H7 (cell line): ENCODE results near the gene TTLL12. TPM values are rescaled to one million over a fixed set of nuclear protein-coding genes. Genes with fewer than 3 reads are reported as not detected.

Experiments
- DNase-seq: peaks from one replicate; pipeline ENCODE4 v3.0.0; 2012
- H3K27me3 ChIP-seq: 2 replicates; pipeline ENCODE4 v1.6.0; 2011; ENCODE audit warnings: mild to moderate bottlenecking, low read length; ENCODE audit not compliant: control insufficient read depth, insufficient read depth
- H3K36me3 ChIP-seq: replicated peaks from 2 replicates; pipeline ENCODE4 v1.5.1; 2011; ENCODE audit warnings: low read length; ENCODE audit not compliant: control insufficient read depth, insufficient read depth
- H3K4me3 ChIP-seq: 2 replicates; pipeline ENCODE4 v1.5.1; 2011; ENCODE audit warnings: low read depth, mild to moderate bottlenecking, control low read depth, low read length, moderate library complexity; ENCODE audit not compliant: insufficient read depth
- total RNA-seq: library from RNA; depleted of rRNA; stranded (reverse); fragments of >200 nt; shearing (Covaris generic); gene quantifications from 2 replicates; pipeline ENCODE4 v1.2.3, GENCODE V29; 2014; rRNA removed

The TTLL12 gene
- 90.5 and 100 TPM in 2 replicates for total RNA-seq

DNA sequence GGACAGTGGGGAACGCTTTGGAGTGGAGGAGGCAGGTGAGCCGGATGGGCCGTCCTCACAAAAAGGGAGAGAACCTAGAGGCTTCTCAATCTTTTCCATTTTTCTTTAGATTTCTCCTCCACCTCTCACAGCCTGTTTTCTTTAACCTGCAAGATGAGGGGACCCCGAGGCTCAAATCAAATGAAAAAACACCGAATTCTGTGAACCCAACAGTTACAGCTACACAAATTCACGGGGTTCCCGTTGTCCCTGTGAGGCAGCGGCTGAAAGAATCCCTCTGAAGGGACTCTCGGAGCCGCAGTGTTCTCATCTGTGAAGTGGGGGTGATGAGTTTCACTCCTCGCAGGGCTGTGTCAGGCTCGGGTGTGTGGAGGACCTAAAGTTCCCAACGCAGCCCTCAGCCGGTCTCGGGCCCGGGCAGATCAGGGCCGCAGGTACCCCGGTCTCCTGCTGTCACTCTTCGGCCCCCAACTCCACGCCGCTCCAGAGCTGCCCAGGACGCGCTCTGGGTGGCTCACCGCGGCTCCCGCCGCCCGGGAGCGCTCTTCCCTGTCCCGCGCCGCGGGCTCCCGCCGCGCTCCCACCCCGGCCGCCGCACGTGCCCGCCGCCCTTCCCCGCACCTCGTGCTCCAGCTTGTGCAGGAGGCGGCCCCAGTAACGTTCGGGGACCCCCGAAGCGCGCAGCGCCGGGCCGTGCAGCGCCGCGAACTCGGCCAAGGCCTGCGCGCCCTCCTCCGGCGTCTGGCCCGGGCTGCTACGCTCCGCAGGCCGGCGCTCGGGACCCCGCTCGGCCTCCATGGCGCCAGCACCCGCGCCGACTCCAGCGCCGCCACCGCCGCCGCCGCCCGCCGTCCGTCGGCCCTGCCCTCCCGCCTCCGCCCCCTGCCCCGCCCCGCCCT lies at the start of gene TTLL12:
Gene TTLL12, minus strand, starts transcription at position 863 of the 899 bp plus-strand sequence. Its CDS starts 65 bp downstream, at position 798.
- 0 out of 2 replicates have a peak, but pooled peaks cover 3% of the 10 kb centered on the region for H3K27me3 ChIP-seq
- peak; percentile 97 for DNase-seq
- H3K4me3 ChIP-seq: peak within 1 kb of the TSS; percentile 73
- H3K36me3 ChIP-seq: peaks cover 3% of the 10 kb centered on the region

DNA sequence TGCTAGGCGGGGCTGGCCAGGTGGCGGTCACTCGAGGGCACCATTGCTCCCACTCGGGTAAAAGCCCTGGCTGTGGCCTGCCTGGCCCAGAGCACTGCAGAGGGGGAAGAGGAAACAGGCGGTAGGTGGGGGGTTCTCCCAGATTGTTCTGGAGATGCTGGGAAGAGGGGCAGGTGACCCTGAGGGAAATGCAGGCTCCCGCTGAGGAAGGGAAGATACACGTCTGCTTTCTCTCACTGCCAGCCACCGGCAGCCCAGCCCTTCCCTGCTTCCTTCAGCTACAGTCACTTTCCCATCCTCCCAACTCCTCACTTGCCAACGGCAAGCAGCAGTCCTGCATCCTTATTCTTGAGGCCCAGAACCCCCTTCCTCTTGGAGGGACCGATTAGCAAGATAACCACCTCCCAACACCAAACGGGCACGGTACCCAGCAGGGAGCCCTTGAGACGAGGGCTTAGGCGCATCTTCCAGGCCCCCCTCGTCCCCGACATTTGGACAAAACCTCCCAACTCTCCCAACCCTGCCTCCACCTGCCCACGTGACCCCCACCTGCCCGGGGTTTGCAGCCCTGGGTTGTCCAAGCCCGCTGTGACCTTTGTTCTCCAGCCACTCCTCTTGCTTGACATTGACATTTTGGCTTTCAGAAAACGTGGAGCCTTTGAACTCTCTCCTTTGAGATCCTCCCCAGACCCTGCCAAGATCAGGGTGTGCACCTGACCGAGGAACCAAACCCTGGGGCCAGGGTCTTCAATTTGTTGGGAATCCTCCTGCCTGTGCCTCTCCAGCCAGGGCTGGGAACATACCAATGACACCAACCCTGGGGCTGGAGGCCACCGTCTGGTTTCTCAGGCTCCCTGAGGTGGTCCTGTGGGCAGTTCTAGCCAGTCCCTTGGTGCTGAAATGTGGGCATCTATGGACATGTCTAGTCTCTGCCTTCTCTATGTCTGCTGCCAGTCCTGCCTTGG lies 48.8 kb upstream of the TTLL12 start:
- H3K27me3 ChIP-seq: no peaks in the 10 kb centered on the region
- peak; percentile 66 for DNase-seq
- H3K4me3 ChIP-seq: no peak overlapping the region
- no peaks in the 10 kb centered on the region for H3K36me3 ChIP-seq

GRCh38 chr22:43234264-43234988 lies 47.5 kb upstream of the TTLL12 start:
- Histone ChIP-seq H3K4me3 (no peak overlapping the region), H3K36me3 (no peaks in the 10 kb centered on the region), H3K27me3 (no peaks in the 10 kb centered on the region)
- DNase-seq: no peak

DNA sequence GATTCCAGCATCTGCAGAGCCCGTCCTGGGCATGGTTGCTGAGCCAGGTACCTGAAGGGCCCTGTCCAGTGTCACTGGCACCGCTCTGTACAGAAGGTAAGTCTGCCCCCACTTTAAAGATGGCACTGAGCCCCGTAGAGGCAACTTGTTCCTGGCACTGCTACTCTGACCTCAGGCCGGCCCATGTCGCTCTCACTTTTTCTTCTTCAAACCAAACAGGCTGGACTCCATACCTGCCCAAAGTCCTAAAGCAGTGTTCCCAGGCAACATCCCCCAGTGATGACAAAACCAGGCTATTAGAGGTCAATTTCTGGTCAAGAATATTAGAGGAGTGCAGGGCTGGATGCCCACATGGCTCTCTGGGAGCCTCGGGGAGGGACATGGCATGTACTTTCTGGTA lies 46.6 kb upstream of the TTLL12 start:
- no peak for DNase-seq
- no peaks in the 10 kb centered on the region for H3K36me3 ChIP-seq
- H3K4me3 ChIP-seq: no peak overlapping the region
- no peaks in the 10 kb centered on the region for H3K27me3 ChIP-seq

DNA sequence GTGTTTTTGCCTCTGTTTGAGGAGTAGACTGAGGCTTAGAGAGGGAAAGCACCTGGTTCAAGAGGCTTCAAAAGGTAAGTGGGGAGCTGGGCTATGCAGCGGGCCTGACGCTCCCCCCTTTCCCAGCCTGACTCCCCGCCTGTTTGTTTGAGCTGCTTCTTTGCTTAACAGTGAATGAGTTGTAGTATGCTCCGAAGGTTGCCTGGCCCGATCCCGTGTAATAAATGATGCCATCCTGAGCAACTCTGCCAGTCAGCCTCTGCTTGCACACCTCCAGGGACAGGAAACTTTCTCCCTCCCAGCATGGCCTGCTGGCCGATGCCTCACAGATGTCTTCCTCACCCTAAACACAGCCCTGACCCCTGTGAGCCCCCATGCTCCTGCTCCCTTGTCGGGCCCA lies 45.5 kb upstream of the TTLL12 start:
- DNase-seq: no peak
- Histone ChIP-seq H3K27me3 (no peaks in the 10 kb centered on the region), H3K36me3 (no peaks in the 10 kb centered on the region), H3K4me3 (no peak overlapping the region)

DNA sequence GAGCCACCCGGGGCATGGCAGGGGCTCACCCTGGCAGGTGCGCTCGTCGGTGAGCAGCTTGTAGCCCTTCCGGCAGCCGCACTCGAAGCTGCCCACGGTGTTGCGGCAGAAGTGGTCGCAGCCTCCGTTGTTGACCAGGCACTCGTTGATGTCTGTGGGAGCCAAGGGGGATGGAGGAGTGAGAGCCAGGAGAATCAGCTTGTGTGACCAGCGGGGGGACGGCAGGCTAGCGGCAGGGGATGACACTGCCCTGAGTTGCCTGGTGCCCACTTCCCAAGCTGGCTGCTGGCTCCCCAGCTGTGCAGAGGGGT lies 44.7 kb upstream of the TTLL12 start:
- Histone ChIP-seq H3K27me3 (no peaks in the 10 kb centered on the region), H3K36me3 (no peaks in the 10 kb centered on the region), H3K4me3 (no peak overlapping the region)
- no peak for DNase-seq

DNA sequence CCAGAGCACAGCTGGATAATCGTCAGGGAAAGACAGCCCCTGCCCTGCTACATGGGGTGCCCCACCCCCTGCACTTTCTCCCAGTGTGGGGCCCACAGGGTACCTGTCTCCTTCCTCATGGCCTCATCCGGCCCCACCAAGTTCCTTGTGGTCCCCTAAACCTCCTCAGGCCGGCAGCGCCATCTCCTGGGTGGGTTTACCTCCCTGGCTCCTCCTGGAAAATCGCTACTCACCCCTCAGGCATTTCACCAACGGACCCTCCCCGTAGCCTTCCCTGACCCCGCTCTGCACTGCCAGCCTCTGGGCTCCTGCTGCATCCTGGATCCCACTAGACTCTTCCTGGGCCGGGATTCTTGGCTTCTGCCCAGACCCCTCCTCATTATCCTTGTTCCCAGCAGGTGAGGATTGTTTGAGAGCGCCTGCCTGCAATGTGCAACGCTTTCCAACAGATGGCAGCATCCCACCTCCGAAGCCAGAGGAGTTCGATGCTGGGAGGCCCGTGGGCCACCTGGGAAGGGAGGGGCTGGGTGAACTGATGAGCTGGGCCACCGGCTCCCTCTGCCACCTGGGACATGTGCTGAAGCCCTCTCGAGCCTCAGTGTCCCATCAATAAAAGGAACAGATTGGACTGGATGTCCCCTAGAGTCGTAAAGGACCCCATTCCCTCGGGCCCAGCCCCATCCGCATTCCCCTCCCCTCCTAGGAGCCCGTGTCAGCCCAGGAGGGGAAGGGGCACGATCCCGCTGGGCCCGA lies 44.2 kb upstream of the TTLL12 start:
- DNase-seq: peak; percentile 96
- Histone ChIP-seq H3K36me3 (no peaks in the 10 kb centered on the region), H3K4me3 (peak overlapping the region; percentile 19; the same call in 1 of the 2 replicates), H3K27me3 (no peaks in the 10 kb centered on the region)

- H3K4me3 ChIP-seq: no peak overlapping the region
- no peaks in the 10 kb centered on the region for H3K36me3 ChIP-seq
- H3K27me3 ChIP-seq: no peaks in the 10 kb centered on the region
- DNase-seq: no peak
These were observed 43.6 kb upstream of the TTLL12 start for GRCh38 chr22:43230571-43230970.

- no peak overlapping the region for H3K4me3 ChIP-seq
- no peaks in the 10 kb centered on the region for H3K27me3 ChIP-seq
- H3K36me3 ChIP-seq: no peaks in the 10 kb centered on the region
- DNase-seq: peak; percentile 60
These were observed 41.9 kb upstream of the TTLL12 start for GRCh38 chr22:43228863-43229262.

DNA sequence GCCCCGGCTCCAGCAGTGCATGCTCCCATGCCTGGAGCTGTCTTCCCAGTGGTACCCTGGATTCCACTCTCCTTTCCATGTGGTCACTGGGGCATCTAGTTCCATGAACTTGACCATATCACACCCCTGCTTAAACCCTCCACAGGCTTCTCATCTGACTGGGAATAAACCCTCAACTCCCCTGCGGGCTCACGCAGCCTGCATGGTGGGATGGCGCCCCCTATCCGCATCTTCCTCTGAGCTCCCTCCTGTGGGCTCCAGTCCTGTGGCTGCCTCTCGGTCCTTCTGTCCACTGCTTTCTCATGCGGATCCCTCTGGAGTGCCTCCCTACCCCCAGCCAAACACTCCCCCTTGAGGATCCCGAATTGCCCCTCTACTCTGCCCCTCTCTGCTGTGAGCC lies 41.4 kb upstream of the TTLL12 start:
- no peak overlapping the region for H3K4me3 ChIP-seq
- DNase-seq: peak; percentile 92
- no peaks in the 10 kb centered on the region for H3K36me3 ChIP-seq
- no peaks in the 10 kb centered on the region for H3K27me3 ChIP-seq

DNA sequence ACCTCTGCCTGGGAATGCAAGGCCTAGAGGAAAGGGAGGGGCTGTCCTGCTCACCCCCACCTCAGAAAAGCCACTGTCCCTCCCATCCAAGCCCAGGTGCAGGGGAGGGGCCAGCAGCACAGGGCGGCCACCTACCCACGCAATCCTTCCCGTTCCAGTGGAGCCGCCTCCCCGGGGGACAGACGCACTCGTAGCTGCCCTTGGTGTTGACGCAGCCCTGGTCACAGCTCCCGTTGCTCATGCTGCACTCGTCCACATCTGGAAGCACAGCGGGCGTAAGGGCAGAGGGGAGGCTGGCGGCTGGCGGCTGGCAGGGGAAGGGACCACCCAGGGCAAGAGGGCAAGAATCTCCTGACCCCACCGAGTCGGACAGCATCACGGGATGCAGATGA lies 40.3 kb upstream of the TTLL12 start:
- peak; percentile 78 for DNase-seq
- no peaks in the 10 kb centered on the region for H3K27me3 ChIP-seq
- H3K4me3 ChIP-seq: no peak overlapping the region
- H3K36me3 ChIP-seq: no peaks in the 10 kb centered on the region

DNA sequence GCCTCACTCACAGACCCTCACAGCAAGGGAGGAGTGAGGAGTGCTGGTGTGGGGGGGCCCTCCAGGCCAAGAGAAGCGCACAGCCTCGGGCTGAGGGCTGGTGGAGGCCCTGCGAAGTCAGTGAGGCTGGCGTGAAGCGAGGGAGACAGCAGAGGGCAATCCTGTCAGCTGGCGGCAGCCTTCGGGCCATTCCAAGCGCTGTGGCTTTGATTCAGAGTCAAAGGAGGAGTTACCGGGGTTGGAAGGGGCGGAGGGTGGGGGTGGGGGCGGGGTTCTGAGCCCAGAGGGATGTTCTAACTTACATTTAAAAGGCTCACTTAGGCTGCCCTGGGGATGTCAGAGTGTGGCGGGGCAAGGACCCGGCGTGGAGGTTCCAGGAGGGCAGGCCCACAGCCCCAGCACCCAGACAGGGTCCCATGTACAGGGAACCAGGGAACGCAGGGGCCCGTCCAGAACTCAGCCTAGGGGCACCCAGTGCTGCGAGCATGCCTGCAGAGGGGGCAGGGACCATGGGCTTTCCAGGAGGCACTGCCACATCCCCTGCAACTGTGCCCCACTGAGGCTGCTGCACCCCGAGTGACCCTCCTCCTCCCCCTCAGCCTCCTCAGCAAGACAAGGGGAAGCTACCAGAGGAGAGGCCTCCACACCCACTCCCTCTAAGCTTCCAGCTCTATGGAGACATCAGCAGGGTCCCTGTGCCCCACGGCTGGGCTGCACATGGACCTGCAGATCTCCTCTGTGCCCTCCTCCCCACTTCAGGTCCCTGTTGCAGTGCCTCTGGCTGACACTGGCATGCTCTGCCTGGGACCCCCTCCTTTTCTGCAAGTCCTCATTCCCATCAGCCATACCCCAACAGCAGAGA lies 39.7 kb upstream of the TTLL12 start:
- peak; percentile 95 for DNase-seq
- Histone ChIP-seq H3K27me3 (no peaks in the 10 kb centered on the region), H3K4me3 (no peak overlapping the region), H3K36me3 (no peaks in the 10 kb centered on the region)

GRCh38 chr22:43225609-43226008 lies 38.7 kb upstream of the TTLL12 start:
- no peaks in the 10 kb centered on the region for H3K27me3 ChIP-seq
- no peaks in the 10 kb centered on the region for H3K36me3 ChIP-seq
- no peak for DNase-seq
- H3K4me3 ChIP-seq: no peak overlapping the region
